ENCODE results near the gene PGC.

GRCh38 chr6:41720783-41721182, 26.4 kb downstream of the PGC start:
- TF ChIP-seq CTCF (conservative IDR thresholded peaks at IDR 0.05) (no peak), ZFX (IDR thresholded peaks at IDR 0.05) (no peak)
